PFSK-1 (cell line): ENCODE data around the gene ADAM12.

Source experiments
- FOXP2 ChIP-seq: optimal IDR thresholded peaks from 2 replicates; pipeline ENCODE3; 2011; ENCODE audit warnings: borderline replicate concordance, control low read depth, inconsistent platforms; ENCODE audit not compliant: insufficient read depth; ENCODE audit errors: extremely low read length, extremely low read depth
- POLR2AphosphoS5 ChIP-seq: IDR thresholded peaks from 2 replicates; pipeline ENCODE4 v1.6.1; 2012; ENCODE audit warnings: low read depth, mild to moderate bottlenecking, control low read depth, low read length, moderate library complexity
- SIN3A ChIP-seq: IDR thresholded peaks from 2 replicates; pipeline ENCODE4 v1.6.1; 2012; ENCODE audit warnings: mild to moderate bottlenecking, low read length, moderate library complexity, borderline replicate concordance; ENCODE audit not compliant: insufficient read depth
- TAF1 ChIP-seq: IDR thresholded peaks from 2 replicates; pipeline ENCODE4 v1.6.1; 2012; ENCODE audit warnings: low read length, control low read depth, borderline replicate concordance; ENCODE audit not compliant: insufficient read depth
- TF ChIP-seq, protein P1 (sequence below), 2 experiments: IDR thresholded peaks; 2 replicates each; pipeline versions ENCODE4 v1.6.1 to v1.8.0; 2011 to 2012; ENCODE audit warnings: low read depth in 2 of 2, low read length in 2 of 2, control low read depth in 1 of 2, inconsistent platforms in 1 of 2, mild to moderate bottlenecking in 1 of 2, moderate library complexity in 1 of 2; ENCODE audit not compliant: insufficient read depth in 1 of 2

ADAM12 gene

DNA sequence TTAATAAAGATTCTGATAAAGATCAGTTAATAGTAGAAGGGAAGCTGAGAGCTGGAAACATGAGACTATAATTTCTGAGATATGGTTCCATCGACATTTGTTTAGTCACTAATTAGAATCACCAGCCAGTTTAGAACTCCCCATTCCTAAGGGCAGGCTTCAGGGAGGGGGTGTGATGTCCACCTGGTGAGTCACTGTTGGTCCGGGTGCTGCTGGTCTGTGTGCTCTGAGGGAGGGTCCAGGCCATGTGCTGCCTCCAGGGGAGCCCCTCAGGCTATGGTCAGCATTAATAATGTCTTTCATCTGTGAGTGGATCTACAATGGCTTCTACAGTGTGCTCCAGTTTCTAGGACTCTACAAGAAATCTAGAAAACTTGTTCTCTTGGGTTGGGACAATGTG is 115.8 kb downstream of the ADAM12 start:
- no peak for TF ChIP-seq POLR2AphosphoS5
- no peak for TF ChIP-seq SIN3A
- TF ChIP-seq, protein P1, sequence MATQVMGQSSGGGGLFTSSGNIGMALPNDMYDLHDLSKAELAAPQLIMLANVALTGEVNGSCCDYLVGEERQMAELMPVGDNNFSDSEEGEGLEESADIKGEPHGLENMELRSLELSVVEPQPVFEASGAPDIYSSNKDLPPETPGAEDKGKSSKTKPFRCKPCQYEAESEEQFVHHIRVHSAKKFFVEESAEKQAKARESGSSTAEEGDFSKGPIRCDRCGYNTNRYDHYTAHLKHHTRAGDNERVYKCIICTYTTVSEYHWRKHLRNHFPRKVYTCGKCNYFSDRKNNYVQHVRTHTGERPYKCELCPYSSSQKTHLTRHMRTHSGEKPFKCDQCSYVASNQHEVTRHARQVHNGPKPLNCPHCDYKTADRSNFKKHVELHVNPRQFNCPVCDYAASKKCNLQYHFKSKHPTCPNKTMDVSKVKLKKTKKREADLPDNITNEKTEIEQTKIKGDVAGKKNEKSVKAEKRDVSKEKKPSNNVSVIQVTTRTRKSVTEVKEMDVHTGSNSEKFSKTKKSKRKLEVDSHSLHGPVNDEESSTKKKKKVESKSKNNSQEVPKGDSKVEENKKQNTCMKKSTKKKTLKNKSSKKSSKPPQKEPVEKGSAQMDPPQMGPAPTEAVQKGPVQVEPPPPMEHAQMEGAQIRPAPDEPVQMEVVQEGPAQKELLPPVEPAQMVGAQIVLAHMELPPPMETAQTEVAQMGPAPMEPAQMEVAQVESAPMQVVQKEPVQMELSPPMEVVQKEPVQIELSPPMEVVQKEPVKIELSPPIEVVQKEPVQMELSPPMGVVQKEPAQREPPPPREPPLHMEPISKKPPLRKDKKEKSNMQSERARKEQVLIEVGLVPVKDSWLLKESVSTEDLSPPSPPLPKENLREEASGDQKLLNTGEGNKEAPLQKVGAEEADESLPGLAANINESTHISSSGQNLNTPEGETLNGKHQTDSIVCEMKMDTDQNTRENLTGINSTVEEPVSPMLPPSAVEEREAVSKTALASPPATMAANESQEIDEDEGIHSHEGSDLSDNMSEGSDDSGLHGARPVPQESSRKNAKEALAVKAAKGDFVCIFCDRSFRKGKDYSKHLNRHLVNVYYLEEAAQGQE (IDR thresholded peaks at IDR 0.05; ENCODE audit: insufficient read depth in 1 of 2, low read depth in 2 of 2, low read length in 2 of 2) = no peak
- TF ChIP-seq FOXP2 = no peak
- TF ChIP-seq TAF1 = no peak

DNA sequence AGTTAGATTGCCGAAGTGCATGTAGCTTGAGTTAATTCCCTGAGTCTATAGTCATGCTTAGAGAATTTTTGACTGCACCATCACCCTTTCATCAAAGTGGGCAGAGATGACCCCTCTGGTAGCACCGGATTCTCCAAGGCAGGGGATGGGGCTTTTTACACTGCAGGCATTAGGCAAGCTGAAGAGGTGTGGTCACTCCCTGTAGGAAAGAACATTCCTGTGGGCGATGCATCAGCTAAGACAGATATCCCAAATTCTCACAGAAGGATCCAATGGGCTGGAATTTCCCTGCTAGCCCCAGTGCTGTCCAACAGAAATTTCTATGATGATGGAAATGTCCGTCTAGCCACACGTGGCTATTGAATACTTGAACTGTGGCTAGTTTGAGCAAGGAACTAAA is 118.2 kb downstream of the ADAM12 start:
- TF ChIP-seq POLR2AphosphoS5 = no peak
- no peak for TF ChIP-seq FOXP2
- no peak for TF ChIP-seq TAF1
- TF ChIP-seq, protein P1 (IDR thresholded peaks at IDR 0.05; ENCODE audit: insufficient read depth in 1 of 2, low read depth in 2 of 2, low read length in 2 of 2) = no peak
- TF ChIP-seq SIN3A = no peak

DNA sequence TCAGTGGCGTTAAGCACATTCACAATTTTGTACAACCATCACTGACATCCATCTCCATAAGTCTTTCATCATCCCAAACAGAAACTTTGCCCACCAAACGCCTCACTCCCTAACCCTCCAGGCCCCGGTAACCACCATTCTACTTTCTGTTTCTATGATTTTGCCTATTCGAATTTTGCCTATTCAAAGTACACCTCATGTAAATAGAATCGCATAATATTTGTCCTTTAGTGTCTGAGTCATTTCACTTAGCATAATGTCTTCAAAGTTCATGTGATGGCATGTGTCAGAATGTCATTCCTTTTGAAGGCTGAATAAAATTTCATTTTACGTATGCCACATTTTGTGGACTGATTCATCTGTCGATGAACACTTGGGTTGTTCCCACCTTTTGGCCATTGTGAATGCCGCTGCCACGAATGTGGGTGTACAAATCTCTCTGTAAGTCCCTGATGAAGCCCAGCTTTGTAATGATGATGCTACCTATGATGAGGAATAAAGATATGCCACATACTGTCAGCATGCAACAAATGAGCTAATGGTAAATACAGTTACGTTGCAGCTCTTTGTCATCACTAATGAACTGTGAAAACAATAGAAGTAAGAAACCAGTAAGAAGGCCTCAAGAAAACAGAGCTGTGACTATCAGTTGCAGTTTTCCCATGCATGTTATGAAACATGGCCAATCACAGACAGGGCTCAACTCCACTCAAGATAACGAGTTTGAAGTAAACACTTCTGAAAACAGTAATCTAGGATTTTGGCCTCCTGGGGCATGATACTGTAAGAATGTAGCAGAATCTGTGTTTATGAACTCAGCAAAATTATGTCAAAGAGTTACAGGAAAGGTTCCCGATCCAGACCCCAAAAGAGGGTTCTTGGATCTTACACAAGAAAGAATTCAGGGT is 120.0 kb downstream of the ADAM12 start:
- TF ChIP-seq TAF1 = no peak
- TF ChIP-seq, protein P1 (IDR thresholded peaks at IDR 0.05; ENCODE audit: insufficient read depth in 1 of 2, low read depth in 2 of 2, low read length in 2 of 2) = no peak
- no peak for TF ChIP-seq SIN3A
- TF ChIP-seq FOXP2 = no peak
- no peak for TF ChIP-seq POLR2AphosphoS5

DNA sequence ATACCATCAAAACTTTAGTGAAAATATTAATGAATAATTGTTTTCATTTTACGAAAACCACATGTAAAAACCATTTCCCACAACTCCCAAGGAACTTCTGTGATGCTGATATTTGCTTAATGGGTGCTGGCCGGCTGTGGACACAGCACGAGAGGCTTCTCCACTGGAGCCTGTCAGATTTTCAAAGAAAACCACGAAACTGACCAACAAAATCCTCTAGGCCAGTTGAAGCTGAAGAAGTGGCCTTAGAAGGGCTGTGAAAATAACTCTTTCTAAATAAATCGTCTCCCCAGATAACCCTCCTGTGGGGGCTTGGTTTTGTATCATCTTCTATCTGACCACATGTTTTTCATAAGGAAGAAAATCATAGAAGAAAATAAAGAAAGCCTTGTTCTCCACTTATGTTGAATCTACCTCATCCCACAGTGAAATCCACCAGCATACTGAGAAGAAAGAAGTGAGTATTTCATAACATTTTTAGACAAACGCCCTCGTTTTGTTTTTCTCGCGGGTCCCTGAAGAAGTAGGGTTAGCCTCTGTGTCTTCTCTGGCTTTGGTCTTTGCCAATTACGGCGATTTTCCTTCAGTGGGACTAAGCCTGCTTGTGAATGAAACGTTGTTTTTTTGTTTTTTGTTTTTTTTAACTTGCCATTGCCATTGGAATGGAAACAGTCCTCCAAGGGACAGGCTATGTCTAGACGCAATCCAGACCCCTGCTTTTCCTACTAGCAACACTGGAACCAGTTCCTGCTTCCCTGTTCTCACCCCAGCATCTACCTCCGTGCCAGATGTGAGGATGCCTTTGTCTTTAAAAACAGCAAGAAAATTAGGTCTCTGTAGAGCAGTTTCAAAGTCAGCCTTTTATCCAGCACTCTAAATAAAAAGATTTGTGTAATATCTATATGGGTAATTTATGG is 123.9 kb downstream of the ADAM12 start:
- TF ChIP-seq, protein P1 (IDR thresholded peaks at IDR 0.05; ENCODE audit: insufficient read depth in 1 of 2, low read depth in 2 of 2, low read length in 2 of 2) = no peak
- TF ChIP-seq FOXP2 (no peak), TAF1 (no peak), SIN3A (no peak), POLR2AphosphoS5 (no peak)
